ENCODE data around the gene PARVG. TPM values are rescaled to one million over a fixed set of nuclear protein-coding genes. Genes with fewer than 3 reads are reported as not detected.

The PARVG gene
- total RNA-seq, 4 donors from 2014 or later = 7.1 to 16.2 (median 11.2) TPM

DNA sequence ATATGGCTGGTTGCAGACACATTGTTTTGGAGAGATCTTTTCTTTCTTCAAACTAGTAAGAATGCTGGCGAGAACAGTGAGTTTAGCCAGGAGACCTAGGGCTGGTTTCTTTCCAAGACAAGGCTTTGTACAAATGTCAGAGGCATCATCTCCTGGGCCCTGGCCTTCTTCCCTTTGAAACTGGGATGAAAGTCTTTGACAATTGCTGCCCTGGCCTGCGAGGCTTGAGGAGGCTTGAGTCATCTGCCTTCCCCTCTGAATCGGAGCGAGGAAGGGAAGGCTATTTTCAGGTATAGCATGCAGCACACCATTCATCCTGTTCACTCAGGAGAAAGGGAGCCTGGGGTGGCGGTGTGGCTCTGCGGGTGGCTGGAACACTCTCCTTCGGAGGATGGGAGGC is 21.5 kb upstream of the PARVG start:
- no peaks in the 10 kb centered on the region for H3K9me3 ChIP-seq
- intact Hi-C loops (cut with DNase I) = loop anchor here (10.0 kb wide), 1 partner anchor 164 kb away; no protein-coding TSS in a partner anchor
- no peak overlapping the region for H3K4me3 ChIP-seq
- no peaks in the 10 kb centered on the region for H3K27me3 ChIP-seq
- DNase-seq (ENCODE audit: extremely low spot score) = no peak
- 46% methylated on average over 7 of the region's 7 CpGs for WGBS
- peak overlapping the region; percentile 46 to 78 (median 62) for H3K27ac ChIP-seq (replicated peaks in 1 of 4)
- TF ChIP-seq EP300 (IDR thresholded peaks at IDR 0.05) (no peak), POLR2AphosphoS5 (IDR thresholded peaks at IDR 0.05) (peak; percentile 47 to 66)
- peaks cover 4 to 87% (median 30%) of the 10 kb centered on the region in 4 donors for H3K36me3 ChIP-seq
- H3K4me1 ChIP-seq = peaks cover 4 to 31% (median 24%) of the 10 kb centered on the region in 4 donors

- Histone ChIP-seq H3K36me3 (peaks cover 4 to 93% (median 35%) of the 10 kb centered on the region in 4 donors), H3K27ac (replicated peaks in 1 of 4) (peak overlapping the region in 3 of 4 donors; percentile 55 to 78 (median 69)), H3K9me3 (no peaks in the 10 kb centered on the region), H3K4me1 (peaks cover 4 to 31% (median 24%) of the 10 kb centered on the region in 4 donors), H3K4me3 (no peak overlapping the region), H3K27me3 (no peaks in the 10 kb centered on the region)
- intact Hi-C loops (cut with DNase I) = loop anchor here (10.0 kb wide), 1 partner anchor 165 kb away; no protein-coding TSS in a partner anchor
- 66% methylated on average over 7 of the region's 7 CpGs for WGBS
- TF ChIP-seq EP300 (IDR thresholded peaks at IDR 0.05) (no peak), POLR2AphosphoS5 (IDR thresholded peaks at IDR 0.05) (no peak), POLR2A (IDR thresholded peaks at IDR 0.05; ENCODE audit: low read depth) (no peak)
- TF ChIP-seq, protein P1, sequence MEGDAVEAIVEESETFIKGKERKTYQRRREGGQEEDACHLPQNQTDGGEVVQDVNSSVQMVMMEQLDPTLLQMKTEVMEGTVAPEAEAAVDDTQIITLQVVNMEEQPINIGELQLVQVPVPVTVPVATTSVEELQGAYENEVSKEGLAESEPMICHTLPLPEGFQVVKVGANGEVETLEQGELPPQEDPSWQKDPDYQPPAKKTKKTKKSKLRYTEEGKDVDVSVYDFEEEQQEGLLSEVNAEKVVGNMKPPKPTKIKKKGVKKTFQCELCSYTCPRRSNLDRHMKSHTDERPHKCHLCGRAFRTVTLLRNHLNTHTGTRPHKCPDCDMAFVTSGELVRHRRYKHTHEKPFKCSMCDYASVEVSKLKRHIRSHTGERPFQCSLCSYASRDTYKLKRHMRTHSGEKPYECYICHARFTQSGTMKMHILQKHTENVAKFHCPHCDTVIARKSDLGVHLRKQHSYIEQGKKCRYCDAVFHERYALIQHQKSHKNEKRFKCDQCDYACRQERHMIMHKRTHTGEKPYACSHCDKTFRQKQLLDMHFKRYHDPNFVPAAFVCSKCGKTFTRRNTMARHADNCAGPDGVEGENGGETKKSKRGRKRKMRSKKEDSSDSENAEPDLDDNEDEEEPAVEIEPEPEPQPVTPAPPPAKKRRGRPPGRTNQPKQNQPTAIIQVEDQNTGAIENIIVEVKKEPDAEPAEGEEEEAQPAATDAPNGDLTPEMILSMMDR (IDR thresholded peaks at IDR 0.05) = no peak
- DNase-seq (ENCODE audit: extremely low spot score) = no peak
Observed at GRCh38 chr22:44159811-44160210, 20.9 kb upstream of the PARVG start.

DNA sequence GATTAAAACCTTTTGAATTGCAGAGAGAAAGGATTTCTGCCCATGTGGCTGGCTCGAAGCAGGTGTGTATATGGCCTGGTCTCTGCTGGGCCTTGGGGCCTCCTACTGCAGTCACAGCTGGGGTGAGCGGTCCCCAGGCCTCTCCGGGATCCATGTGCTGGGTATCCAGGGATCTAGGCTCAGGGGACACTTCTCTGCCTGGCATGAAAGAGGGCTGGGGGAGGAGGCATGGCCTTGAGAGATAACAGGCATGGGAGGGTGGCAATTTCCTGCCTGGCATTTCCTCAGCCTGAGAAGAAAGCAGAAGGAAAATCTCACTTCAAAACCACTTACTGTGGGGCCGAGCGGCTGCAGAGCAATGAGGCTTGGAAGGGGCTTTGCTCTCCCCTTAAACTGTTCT is 20.3 kb upstream of the PARVG start:
- WGBS = 72% methylated on average over 4 of the region's 5 CpGs
- H3K27me3 ChIP-seq = no peaks in the 10 kb centered on the region
- peaks cover 4 to 94% (median 38%) of the 10 kb centered on the region in 4 donors for H3K36me3 ChIP-seq
- no peak overlapping the region for H3K27ac ChIP-seq (replicated peaks in 1 of 4)
- intact Hi-C loops (cut with DNase I) = no loop called here
- peaks cover 4 to 31% (median 24%) of the 10 kb centered on the region in 4 donors for H3K4me1 ChIP-seq
- no peak for TF ChIP-seq POLR2AphosphoS5 (IDR thresholded peaks at IDR 0.05)
- no peak for TF ChIP-seq EP300 (IDR thresholded peaks at IDR 0.05)
- TF ChIP-seq, protein P1 (IDR thresholded peaks at IDR 0.05) = no peak
- no peak overlapping the region for H3K4me3 ChIP-seq
- no peak for DNase-seq (ENCODE audit: extremely low spot score)
- H3K9me3 ChIP-seq = no peaks in the 10 kb centered on the region

DNA sequence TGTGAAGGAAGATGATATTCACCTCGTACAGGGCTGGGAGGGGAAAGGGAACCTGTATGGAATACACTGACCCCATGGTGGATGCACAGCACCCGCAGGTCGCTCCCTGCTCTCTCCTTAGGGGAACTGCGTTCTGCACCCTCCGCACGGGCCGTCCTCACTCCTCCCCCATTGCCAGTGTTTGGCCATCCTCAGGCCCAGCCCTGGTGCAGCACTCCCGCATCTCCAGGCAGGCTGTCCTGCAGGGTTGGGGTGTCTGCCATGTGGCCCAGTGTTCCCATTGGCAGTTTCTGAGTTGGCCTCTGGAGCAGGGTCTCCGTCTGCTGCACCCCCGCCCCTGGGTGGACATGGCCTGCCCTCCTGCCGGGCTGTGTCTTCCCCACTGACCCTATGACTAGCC is 19.1 kb upstream of the PARVG start:
- H3K4me3 ChIP-seq = no peak overlapping the region
- H3K9me3 ChIP-seq = no peaks in the 10 kb centered on the region
- H3K4me1 ChIP-seq = peaks cover 4 to 31% (median 24%) of the 10 kb centered on the region in 4 donors
- intact Hi-C loops (cut with DNase I) = no loop called here
- TF ChIP-seq POLR2A (IDR thresholded peaks at IDR 0.05; ENCODE audit: low read depth) (no peak), POLR2AphosphoS5 (IDR thresholded peaks at IDR 0.05) (no peak), EP300 (IDR thresholded peaks at IDR 0.05) (no peak)
- TF ChIP-seq, protein P1 (IDR thresholded peaks at IDR 0.05) = no peak
- no peak for DNase-seq (ENCODE audit: extremely low spot score)
- H3K27ac ChIP-seq (replicated peaks in 1 of 4) = no peak overlapping the region
- peaks cover 4 to 91% (median 42%) of the 10 kb centered on the region in 4 donors for H3K36me3 ChIP-seq
- no peaks in the 10 kb centered on the region for H3K27me3 ChIP-seq
- 92% methylated on average over 9 of the region's 11 CpGs for WGBS

- Histone ChIP-seq H3K4me3 (no peak overlapping the region), H3K27ac (replicated peaks in 1 of 4) (no peak overlapping the region), H3K4me1 (peaks cover 4 to 27% (median 22%) of the 10 kb centered on the region in 4 donors), H3K9me3 (no peaks in the 10 kb centered on the region), H3K36me3 (peaks cover 4 to 91% (median 47%) of the 10 kb centered on the region in 4 donors), H3K27me3 (no peaks in the 10 kb centered on the region)
- intact Hi-C loops (cut with DNase I) = no loop called here
- TF ChIP-seq POLR2AphosphoS5 (IDR thresholded peaks at IDR 0.05) (no peak), POLR2A (IDR thresholded peaks at IDR 0.05; ENCODE audit: low read depth) (no peak)
- TF ChIP-seq, protein P1 (IDR thresholded peaks at IDR 0.05) = no peak
- 87% methylated on average over 13 of the region's 13 CpGs for WGBS
- no peak for DNase-seq (ENCODE audit: extremely low spot score)
Observed at GRCh38 chr22:44162960-44163359, 17.8 kb upstream of the PARVG start.

All from esophagus muscularis mucosa (tissue), 4 donors.